ENCODE measurements around the gene SLC4A7. TPM values are rescaled to one million over a fixed set of nuclear protein-coding genes. Genes with fewer than 3 reads are reported as not detected.
"Not testable (repeated sequence)": the region's sequence is repeated elsewhere in the genome, so short reads cannot be mapped to it uniquely, and the experiment has no call there.

The SLC4A7 gene
- total RNA-seq, 1 donor from 2014 or later = 48.6 TPM

- DNase-seq (ENCODE audit: low spot score) = no peak
Measured at GRCh38 chr3:27360113-27361078, 123.8 kb downstream of the SLC4A7 start.

- no peak for DNase-seq (ENCODE audit: low spot score)
Measured at GRCh38 chr3:27358372-27358771, 125.8 kb downstream of the SLC4A7 start.

- peak; percentile 50 for DNase-seq (ENCODE audit: low spot score)
Measured at GRCh38 chr3:27357665-27358258, 126.4 kb downstream of the SLC4A7 start.

GRCh38 chr3:27356976-27357375 lies 127.2 kb downstream of the SLC4A7 start:
- no peak for DNase-seq (ENCODE audit: low spot score)

GRCh38 chr3:27354588-27355203 lies 129.5 kb downstream of the SLC4A7 start:
- DNase-seq (ENCODE audit: low spot score) = no peak

- DNase-seq (ENCODE audit: low spot score) = no peak
Measured at GRCh38 chr3:27354161-27354560, 130.0 kb downstream of the SLC4A7 start.

GRCh38 chr3:27353221-27353620 lies 131.0 kb downstream of the SLC4A7 start:
- DNase-seq (ENCODE audit: low spot score) = peak; percentile 22

- no peak for DNase-seq (ENCODE audit: low spot score)
Measured at GRCh38 chr3:27352047-27352446, 132.1 kb downstream of the SLC4A7 start.

- DNase-seq (ENCODE audit: low spot score) = no peak
Measured at GRCh38 chr3:27349832-27350231, 134.4 kb downstream of the SLC4A7 start.

- DNase-seq (ENCODE audit: low spot score) = peak; percentile 52
Measured at GRCh38 chr3:27345959-27346865, 138.0 kb downstream of the SLC4A7 start.

GRCh38 chr3:27345493-27345892 lies 138.7 kb downstream of the SLC4A7 start:
- DNase-seq (ENCODE audit: low spot score) = peak; percentile 46

- no peak for DNase-seq (ENCODE audit: low spot score)
Measured at GRCh38 chr3:27345045-27345444, 139.1 kb downstream of the SLC4A7 start.

GRCh38 chr3:27344192-27344591 lies 140.0 kb downstream of the SLC4A7 start:
- DNase-seq (ENCODE audit: low spot score) = no peak

- peak; percentile 58 for DNase-seq (ENCODE audit: low spot score)
Measured at GRCh38 chr3:27342267-27342666, 141.9 kb downstream of the SLC4A7 start.

GRCh38 chr3:27340534-27340933 lies 143.7 kb downstream of the SLC4A7 start:
- no peak for DNase-seq (ENCODE audit: low spot score)

GRCh38 chr3:27335571-27335970 lies 148.6 kb downstream of the SLC4A7 start:
- DNase-seq (ENCODE audit: low spot score) = no peak

GRCh38 chr3:27333843-27334242 lies 150.3 kb downstream of the SLC4A7 start:
- no peak for DNase-seq (ENCODE audit: low spot score)

GRCh38 chr3:27328982-27329762 lies 155.0 kb downstream of the SLC4A7 start:
- not testable (repeated sequence) for DNase-seq (ENCODE audit: low spot score)

GRCh38 chr3:27326629-27327545 lies 157.3 kb downstream of the SLC4A7 start:
- DNase-seq (ENCODE audit: low spot score) = peak; percentile 25

Measured in umbilical cord (tissue), 2 donors.